HG02623 (cell line): ENCODE results near the gene ATIC.
"Not testable (repeated sequence)": the region's sequence is repeated elsewhere in the genome, so short reads cannot be mapped to it uniquely, and the experiment has no call there.

Source experiments
- ATAC-seq: cut with Tn5 transposase; IDR thresholded peaks from one replicate; pipeline ENCODE4 v1.9.1; 2021; ENCODE audit warnings: moderate library complexity; ENCODE audit not compliant: unreplicated experiment

ATIC gene

GRCh38 chr2:215311625-215312396, at the start of gene ATIC:
Gene ATIC, plus strand, starts transcription at chr2:215312059. Its CDS starts 84 bp downstream, at chr2:215312143.
- peak; percentile 99 for ATAC-seq

DNA sequence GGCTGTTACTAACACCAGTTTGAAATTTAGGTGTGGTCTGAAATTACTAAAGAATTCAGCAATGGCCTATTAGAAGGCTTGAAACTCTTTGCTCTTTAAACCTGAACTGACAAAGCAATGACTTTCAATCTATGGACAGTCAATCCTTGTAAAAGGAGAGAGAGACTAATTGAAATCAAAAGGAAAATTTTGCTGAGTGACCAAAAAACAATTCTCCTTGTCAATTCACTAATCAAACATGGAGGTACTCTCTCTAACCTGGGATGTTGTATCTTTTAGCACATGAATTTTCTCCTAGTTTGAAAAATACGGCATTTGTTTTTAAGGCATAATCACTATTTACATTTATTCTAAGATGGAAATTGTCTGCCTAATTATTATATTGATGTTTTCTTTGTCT, 49.6 kb upstream of the ATIC start:
- ATAC-seq: no peak

- no peak for ATAC-seq
Observed at GRCh38 chr2:215262741-215263362, 49.0 kb upstream of the ATIC start.

GRCh38 chr2:215264374-215264773, 47.5 kb upstream of the ATIC start:
- no peak for ATAC-seq

DNA sequence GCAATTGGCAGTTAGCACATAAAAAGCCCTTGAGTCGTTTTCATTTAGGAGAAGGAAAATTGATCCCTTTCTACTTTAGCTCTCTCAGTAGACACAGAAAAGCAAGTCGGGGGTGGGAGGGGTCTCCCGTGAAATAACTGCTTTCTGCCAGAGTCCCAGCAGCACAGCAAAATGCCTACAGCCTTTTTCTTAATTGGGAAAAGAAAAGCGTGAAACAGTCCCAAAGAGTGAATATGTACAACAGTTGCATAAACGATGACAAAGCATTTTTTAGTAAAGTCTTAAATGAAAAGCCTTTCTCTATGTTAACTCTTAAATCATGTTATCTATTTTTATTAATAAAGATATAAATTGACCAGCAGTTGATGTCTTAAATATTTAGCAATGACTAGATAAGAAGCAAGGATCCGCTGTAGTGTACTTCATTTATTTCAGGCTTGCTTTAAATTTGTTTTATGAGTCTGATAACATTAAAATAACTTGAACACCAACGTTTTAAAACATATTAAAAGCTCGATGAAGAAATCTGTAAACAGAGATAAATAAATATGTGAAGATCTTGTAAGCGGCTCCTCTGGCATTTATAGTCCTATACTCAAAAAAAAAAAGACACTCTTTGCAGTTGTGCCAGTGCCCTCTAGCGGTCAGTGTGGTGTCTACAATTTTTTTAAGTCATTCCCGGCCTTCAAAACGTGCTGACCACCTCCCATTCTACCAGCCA, 42.3 kb upstream of the ATIC start:
- ATAC-seq: no peak

GRCh38 chr2:215270118-215270451, 41.8 kb upstream of the ATIC start:
- ATAC-seq: no peak

GRCh38 chr2:215271446-215271845, 40.4 kb upstream of the ATIC start:
- ATAC-seq: no peak

- no peak for ATAC-seq
Observed at GRCh38 chr2:215272918-215273317, 38.9 kb upstream of the ATIC start.

DNA sequence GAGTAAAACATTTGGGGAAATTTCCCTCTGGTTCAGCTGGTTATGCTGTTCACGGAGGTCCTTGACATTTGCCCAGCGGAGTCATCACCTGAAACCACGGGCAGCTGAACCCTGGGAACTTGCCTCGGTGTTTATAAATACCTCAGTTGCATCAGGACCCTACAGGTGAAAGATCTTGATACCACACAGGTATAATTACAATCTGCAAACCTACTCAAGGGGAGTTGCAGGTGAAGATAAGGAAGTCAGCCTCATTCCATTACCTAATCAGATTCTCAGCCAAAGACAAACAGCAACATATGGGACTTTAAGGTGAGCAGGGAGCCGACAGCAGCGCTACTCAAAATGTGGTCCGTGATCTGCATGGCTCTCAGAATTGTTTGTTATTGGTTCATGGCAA, 37.0 kb upstream of the ATIC start:
- no peak for ATAC-seq

DNA sequence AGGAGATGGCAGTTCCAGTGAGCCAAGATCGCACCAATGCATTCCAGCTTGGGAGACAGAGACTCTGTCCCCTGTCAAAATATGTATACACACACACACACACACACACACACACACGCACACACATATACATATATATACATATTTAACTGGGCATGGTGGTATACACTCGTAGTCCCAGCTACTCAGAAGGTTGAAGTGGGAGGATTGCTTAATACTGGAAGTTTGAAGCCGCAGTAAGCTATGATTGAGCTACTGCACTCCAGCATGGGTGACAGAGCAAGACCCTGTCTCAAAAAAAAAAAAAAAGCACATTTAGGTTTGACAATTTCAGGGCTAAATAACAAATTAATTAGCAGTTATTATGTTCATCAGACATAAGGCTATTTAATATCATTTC, 36.0 kb upstream of the ATIC start:
- ATAC-seq: no peak

DNA sequence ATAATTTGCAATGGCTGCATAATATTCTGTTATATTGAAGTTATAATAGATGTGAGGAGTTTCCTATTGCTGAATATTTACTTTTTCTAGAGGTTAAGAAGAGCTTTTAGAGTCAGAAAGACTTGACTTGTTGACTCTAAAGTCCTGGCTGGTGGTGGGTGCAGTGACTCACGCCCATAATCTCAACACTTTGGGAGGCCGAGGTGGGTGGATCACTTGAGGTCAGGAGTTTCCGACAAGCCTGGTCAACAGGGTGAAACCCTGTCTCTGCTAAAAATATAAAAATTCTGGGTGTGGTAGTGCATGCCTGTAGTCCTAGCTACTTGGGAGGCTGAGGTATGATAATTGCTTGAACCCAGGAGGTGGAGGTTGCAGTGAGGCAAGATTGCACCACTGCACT, 33.9 kb upstream of the ATIC start:
- no peak for ATAC-seq

DNA sequence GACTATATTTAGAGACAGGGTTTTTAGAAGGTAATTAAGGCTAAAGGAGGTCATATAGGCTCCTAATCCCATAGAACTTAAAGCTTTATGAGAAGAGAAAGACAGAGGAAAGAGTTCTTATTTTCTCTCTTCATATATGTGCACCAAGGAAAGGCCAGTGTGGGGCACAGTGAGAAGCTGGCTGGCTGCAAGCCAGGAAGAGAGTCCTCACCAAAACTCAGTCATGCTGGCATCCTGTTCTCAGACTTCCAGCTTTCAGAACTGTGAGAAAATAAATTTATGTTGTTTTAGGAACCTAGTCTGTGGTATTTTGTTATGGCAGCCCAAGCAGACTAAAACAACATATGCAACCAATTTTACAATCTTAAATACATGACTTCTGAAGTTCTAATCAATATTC, 31.5 kb upstream of the ATIC start:
- no peak for ATAC-seq

- no peak for ATAC-seq
Observed at GRCh38 chr2:215283221-215283620, 28.6 kb upstream of the ATIC start.

- ATAC-seq: no peak
Observed at GRCh38 chr2:215286309-215286708, 25.6 kb upstream of the ATIC start.

DNA sequence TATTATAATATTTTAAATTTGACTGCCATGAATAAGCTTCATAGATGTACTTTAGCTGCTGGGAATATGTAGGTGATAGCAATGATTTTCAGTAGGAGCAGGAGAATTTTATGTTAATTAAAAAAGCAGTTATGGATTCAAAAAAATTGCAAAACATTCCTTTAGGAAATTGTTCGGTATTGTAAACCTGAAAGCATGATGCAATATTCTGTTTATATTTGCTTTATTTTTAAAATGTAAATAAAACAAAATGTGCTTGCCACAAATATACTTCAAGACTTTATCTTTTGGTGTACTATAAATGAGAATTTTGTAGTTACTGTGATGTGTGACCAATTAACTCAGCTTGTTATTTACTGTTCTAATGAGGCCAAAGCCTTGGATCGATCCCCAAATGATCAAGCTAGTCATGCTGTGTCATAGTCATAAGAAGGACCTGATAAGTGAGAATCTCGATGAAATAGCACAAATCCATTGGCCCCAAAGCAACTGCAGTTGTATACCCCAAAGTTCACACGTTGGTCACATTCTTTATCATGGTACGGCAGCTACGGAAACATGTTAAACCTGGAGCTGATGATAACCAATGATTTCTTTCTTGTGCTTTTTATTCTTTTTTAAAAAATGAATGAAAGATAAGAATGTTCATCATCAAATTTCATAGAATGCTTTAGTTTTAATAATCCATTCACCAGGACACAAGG, 23.6 kb upstream of the ATIC start:
- ATAC-seq: no peak

DNA sequence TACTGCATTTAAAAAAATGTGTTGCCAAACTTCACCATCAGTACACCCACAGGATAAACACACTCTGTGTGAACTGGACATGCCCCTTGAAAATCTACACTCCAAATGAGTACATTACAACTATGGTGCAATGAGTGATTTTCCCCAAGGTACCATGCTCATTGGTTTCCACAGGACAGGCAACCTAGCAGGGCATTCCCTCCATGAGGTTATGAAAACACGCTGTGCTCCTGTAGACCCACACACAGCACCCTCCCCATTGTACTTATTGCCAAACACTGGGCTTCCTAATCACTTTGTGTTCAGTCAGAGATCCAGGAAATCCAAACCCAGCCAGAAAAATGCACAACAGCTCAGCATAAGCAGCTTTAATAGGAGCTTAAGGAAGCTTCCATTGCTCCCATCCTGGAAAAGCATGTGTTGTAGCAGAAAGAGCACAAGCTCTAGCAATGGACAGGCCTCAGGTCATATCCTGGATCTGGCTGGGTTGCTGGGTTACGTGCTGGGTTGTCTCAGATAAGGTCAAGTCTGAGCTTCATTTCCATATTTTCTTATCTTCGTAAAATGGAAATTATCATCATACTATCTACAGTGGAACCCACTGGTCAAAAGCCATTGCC, 20.8 kb upstream of the ATIC start:
- no peak for ATAC-seq

GRCh38 chr2:215293879-215294278, 18.0 kb upstream of the ATIC start:
- ATAC-seq: no peak

GRCh38 chr2:215299337-215299859, 12.5 kb upstream of the ATIC start:
- ATAC-seq: no peak

- no peak for ATAC-seq
Observed at GRCh38 chr2:215301994-215302393, 9.9 kb upstream of the ATIC start.

DNA sequence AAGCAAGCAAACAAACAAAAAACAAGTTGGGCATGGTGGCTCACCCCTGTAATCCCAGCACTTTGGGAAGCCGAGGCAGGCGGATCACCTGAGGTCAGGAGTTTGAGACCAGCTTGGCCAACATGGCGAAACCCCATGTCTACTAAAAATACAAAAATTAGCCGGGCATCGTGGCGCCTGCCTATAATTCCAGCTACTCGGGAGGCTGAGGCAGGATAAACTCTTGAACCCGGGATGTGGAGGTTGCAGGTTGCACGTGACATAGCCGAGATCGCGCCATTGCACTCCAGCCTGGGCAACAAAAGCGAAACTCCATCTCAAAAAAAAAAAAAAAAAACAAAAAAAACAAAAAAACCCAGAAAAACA, 617 bp upstream of the ATIC start:
- not testable (repeated sequence) for ATAC-seq

DNA sequence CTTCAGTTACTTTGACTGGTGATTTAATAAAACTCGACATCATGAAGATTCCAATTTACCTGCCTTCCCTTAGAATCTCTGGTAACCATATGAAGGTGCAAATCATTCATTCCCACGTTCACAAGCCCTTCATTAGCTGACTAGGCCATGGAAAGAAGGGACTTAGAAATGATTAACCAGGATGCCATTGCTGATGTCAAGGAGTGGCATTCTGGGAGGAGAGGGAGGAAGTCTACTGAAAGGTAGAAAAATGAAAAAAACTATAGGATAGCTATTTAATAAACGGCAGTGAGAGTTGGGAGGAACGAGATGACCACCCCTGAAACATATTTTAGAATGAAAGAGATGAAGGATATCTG, 1.4 kb downstream of the ATIC start:
- no peak for ATAC-seq
